ENCODE measurements around the gene MED16. TPM values are rescaled to one million over a fixed set of nuclear protein-coding genes. Genes with fewer than 3 reads are reported as not detected.
"Not testable (repeated sequence)": the region's sequence is repeated elsewhere in the genome, so short reads cannot be mapped to it uniquely, and the experiment has no call there.

The MED16 gene
- total RNA-seq, 1 donor from 2014 or later: 12.1 TPM

- Histone ChIP-seq H3K4me3 (ENCODE audit: low read depth, low read length) (peak overlapping the region; percentile 2), H3K27me3 (ENCODE audit: control insufficient read depth, insufficient read depth, low read length) (peaks cover 1% of the 10 kb centered on the region), H3K36me3 (ENCODE audit: control insufficient read depth, insufficient read depth, low read length) (no peaks in the 10 kb centered on the region)
- DNase-seq (ENCODE audit: low read depth) (no peak), FAIRE-seq (no peak)
- TF ChIP-seq CTCF (IDR thresholded peaks at IDR 0.05; ENCODE audit: insufficient read depth, low read length, severe bottlenecking): no peak
Measured at GRCh38 chr19:843836-844545, 49.0 kb downstream of the MED16 start.

GRCh38 chr19:843180-843835 is 49.7 kb downstream of the MED16 start:
- FAIRE-seq (no peak), DNase-seq (ENCODE audit: low read depth) (no peak)
- Histone ChIP-seq H3K4me3 (ENCODE audit: low read depth, low read length) (peak overlapping the region; percentile 2), H3K27me3 (ENCODE audit: control insufficient read depth, insufficient read depth, low read length) (peaks cover 1% of the 10 kb centered on the region), H3K36me3 (ENCODE audit: control insufficient read depth, insufficient read depth, low read length) (no peaks in the 10 kb centered on the region)
- TF ChIP-seq CTCF (IDR thresholded peaks at IDR 0.05; ENCODE audit: insufficient read depth, low read length, severe bottlenecking): peak; percentile 5

- FAIRE-seq; DNase-seq (ENCODE audit: low read depth); H3K27me3 ChIP-seq (ENCODE audit: control insufficient read depth, insufficient read depth, low read length); H3K36me3 ChIP-seq (ENCODE audit: control insufficient read depth, insufficient read depth, low read length); H3K4me3 ChIP-seq (ENCODE audit: low read depth, low read length): not testable (repeated sequence)
Measured at GRCh38 chr19:842802-843179, 50.2 kb downstream of the MED16 start.

- no peak for DNase-seq (ENCODE audit: low read depth)
- no peak for FAIRE-seq
- Histone ChIP-seq H3K27me3 (ENCODE audit: control insufficient read depth, insufficient read depth, low read length) (no peaks in the 10 kb centered on the region), H3K36me3 (ENCODE audit: control insufficient read depth, insufficient read depth, low read length) (no peaks in the 10 kb centered on the region), H3K4me3 (ENCODE audit: low read depth, low read length) (no peak within 1 kb of the TSS)
- no peak for TF ChIP-seq CTCF (IDR thresholded peaks at IDR 0.05; ENCODE audit: insufficient read depth, low read length, severe bottlenecking)
Measured at GRCh38 chr19:840519-841206, 52.3 kb downstream of the MED16 start, which contains the start of gene PRTN3. PRTN3 (plus strand) TSS chr19:840999; CDS start chr19:841009, 10 bp downstream.

- TF ChIP-seq CTCF (IDR thresholded peaks at IDR 0.05; ENCODE audit: insufficient read depth, low read length, severe bottlenecking): no peak
- no peaks in the 10 kb centered on the region for H3K36me3 ChIP-seq (ENCODE audit: control insufficient read depth, insufficient read depth, low read length)
- no peak overlapping the region for H3K4me3 ChIP-seq (ENCODE audit: low read depth, low read length)
- DNase-seq (ENCODE audit: low read depth): no peak
- H3K27me3 ChIP-seq (ENCODE audit: control insufficient read depth, insufficient read depth, low read length): no peaks in the 10 kb centered on the region
- FAIRE-seq: no peak
Measured at GRCh38 chr19:835210-835810, 57.7 kb downstream of the MED16 start.

- TF ChIP-seq CTCF (IDR thresholded peaks at IDR 0.05; ENCODE audit: insufficient read depth, low read length, severe bottlenecking): no peak
- Histone ChIP-seq H3K4me3 (ENCODE audit: low read depth, low read length) (no peak overlapping the region), H3K27me3 (ENCODE audit: control insufficient read depth, insufficient read depth, low read length) (no peaks in the 10 kb centered on the region), H3K36me3 (ENCODE audit: control insufficient read depth, insufficient read depth, low read length) (no peaks in the 10 kb centered on the region)
- DNase-seq (ENCODE audit: low read depth) (no peak), FAIRE-seq (no peak)
Measured at GRCh38 chr19:834216-834615, 58.8 kb downstream of the MED16 start.

All from bronchial epithelial cell (primary cell).